ENCODE results near the gene TCP11L1.
"Not testable (repeated sequence)": the region's sequence is repeated elsewhere in the genome, so short reads cannot be mapped to it uniquely, and the experiment has no call there.

The TCP11L1 gene

DNA sequence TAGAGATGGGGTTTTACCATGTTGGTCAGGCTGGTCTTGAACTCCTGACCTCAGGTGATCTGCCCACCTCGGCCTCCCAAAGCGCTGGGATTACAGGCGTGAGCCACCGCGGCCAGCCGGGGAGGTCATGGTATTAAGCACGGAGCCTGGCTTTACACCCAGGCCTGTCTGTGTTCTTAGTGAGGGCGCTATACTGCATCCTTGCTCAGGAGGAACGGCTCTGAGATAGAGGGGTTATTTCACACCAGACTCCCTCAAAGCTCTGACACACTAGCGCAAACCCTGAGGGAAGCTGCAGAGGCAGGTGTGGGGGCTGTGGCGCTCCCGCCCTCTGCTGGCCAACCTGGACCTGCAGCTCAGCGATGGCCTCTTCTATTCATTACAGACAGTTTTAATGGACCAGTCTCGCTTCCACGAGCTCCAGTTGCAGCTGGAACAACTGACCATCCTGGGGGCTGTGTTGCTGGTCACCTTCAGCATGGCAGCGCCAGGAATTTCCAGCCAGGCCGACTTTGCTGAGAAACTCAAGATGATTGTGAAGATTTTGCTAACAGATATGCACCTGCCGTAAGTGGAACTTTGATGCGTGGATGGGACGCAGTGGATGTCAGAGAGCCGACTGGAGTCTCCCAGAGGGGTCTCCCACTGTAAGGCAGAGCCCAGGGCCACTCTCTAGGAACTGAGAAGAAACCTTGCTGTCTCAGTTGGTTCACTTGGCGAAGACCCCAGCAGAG, 26.2 kb downstream of the TCP11L1 start:
- DNase-seq (ENCODE audit: low read depth), result peak; percentile 49

DNA sequence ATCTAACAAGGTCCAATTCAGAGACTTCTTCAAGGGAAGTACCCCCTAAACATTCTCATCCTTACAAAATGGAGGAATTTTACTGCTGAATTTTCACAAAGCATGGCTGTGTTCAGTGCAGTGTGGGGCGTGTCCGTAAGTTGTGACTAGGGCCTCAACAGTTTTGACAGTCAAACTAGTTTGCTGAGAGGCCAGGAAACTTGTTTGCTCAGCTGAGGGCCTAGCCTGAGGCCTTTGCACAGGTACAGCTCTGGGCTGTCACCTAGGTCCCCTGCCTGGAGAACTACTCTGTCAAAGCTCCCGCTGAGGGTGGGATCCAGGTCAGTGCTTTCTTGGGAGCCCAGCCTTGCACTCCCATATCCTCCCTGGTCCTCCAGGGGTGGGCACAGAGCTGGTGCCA, 27.9 kb downstream of the TCP11L1 start:
- no peak for DNase-seq (ENCODE audit: low read depth)

DNA sequence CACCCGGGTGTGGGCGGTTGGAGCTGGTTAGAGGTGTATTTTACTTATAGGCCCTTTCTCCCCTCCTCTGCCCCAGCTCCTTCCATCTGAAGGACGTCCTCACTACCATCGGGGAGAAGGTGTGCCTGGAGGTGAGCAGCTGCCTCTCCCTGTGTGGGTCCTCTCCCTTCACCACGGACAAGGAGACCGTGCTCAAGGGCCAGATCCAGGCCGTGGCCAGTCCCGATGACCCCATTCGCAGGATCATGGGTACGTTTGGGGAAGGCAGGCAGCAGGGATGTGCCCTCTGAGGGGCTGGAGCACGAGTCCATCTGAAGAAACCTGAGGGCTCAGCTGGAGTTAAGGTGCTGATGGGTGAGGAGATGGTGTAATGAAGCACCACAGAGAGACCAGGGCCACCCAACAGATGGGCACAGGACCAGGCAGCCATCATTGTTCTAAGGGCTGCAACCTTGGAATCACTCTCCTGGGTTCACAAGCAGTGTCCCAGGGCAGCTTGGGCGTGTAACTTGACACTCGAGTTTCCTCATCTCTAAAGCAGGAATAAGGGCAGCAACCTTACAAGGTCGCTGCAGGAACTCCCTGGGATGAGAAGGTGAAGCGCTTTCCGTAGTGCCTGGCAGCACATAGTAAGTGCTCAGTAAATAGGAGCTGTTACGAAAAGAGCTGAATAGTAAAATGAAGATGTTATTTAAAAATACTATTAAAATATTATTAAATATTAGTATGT, 29.4 kb downstream of the TCP11L1 start:
- no peak for DNase-seq (ENCODE audit: low read depth)

GRCh38 chr11:33072465-33072864, 33.1 kb downstream of the TCP11L1 start:
- no peak for DNase-seq (ENCODE audit: low read depth)

DNA sequence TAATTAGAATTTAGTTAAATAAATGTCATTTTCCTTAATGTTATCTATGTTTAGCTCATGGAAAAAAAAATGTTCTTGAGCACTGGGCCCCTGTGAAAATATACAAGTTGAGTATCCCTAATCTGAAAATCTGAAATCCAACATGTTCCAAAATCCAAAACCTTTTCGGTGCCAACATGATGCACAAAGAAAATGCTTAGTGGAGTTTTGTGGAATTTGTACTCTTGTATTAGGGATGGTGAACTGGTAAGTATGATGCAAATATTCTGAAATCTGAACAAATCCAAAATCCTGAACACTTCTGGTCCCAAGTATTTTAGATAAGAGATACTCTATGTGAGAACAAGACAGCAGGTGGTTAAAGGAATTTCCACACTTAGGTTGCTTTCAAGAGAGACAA, 44.5 kb downstream of the TCP11L1 start:
- DNase-seq (ENCODE audit: low read depth), result no peak

DNA sequence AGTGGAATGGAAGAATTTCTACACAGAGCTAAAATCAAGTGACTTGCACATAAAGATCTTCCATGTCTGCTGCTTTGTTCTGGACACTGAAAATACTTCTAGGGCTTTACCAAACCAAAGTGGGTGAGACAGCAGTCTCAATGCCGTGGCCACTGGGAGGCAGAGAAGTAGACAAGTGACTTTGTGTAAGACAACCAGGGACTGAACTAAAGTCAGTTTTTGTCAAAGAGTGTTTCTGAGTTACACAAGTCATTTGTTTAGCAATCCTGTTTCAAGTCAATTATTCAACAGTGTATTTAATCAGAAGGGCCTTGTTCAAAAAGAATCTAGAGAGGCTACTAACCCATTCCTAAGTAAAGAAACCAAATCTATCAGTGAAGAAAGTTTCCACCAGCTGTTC, 46.6 kb downstream of the TCP11L1 start:
- no peak for DNase-seq (ENCODE audit: low read depth)

GRCh38 chr11:33089776-33090175, 50.4 kb downstream of the TCP11L1 start:
- no peak for DNase-seq (ENCODE audit: low read depth)

- no peak for DNase-seq (ENCODE audit: low read depth)
These were observed 54.8 kb downstream of the TCP11L1 start for GRCh38 chr11:33094157-33094556.

DNA sequence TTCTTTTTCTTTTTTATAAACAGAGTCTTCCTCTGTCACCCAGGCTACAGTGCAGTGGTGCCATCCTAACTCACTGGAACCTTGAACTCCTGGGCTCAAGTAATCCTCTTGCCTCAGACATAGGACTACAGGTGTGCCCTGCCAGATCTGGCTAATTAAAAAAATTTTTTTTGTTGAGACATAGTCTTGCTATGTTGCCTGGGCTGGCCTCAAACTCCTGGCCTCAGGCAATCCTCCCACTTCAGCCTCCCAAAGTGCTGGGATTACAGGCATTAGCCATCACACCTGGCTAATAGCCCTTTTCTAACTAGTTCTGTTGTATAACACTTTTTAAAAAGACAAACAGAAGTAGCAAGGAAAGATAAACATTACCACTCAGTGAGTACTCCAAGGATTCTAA, 64.5 kb downstream of the TCP11L1 start:
- DNase-seq (ENCODE audit: low read depth), result no peak

DNA sequence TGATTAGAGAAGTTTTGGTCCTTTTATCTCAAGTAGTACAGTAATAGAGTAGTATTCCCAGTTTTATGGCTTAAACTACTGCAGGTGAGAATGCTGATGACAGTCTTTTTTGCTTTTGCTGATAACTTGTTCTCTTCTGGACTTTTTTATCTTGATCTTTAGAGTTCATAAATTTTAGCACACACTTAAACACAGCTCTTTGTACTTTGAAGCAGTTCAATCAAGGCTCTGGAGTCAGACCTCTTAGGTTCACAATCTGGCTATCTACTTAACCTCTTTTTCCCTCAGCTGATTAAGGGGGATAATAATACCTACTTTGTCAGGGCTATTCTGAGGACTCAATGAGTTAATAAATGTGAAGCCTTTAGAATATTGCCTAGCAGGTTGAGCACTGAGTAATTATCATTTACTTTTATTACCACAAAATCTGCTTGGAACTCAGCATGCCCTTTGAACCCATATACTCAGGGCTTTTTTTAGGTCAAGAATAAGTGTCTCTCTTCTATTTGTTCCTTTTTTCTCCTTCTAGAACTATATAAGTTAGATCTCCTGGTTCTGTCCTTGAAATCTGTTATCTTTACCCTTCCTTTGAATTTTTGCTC, 70.0 kb downstream of the TCP11L1 start:
- DNase-seq (ENCODE audit: low read depth), result no peak

DNA sequence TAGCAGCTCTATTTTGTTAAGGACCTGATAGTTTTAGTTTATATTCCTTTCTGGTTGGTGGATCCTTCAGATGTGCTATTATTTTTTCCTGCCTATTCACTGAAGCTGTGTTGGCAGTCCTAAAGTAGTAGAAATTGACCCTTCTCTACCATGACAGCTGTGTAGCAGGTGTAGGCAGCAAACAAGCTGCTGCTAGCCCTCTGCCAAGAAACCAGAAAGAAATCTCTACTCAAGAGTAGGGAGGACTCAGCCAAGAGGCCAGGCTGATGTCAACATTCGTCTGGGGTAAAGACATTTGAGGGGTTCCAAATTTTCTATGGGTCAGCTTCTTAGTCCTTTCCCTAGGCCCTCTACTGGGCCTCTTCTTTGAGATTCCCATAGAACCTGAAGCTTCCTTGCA, 70.7 kb downstream of the TCP11L1 start:
- DNase-seq (ENCODE audit: low read depth), result no peak

DNA sequence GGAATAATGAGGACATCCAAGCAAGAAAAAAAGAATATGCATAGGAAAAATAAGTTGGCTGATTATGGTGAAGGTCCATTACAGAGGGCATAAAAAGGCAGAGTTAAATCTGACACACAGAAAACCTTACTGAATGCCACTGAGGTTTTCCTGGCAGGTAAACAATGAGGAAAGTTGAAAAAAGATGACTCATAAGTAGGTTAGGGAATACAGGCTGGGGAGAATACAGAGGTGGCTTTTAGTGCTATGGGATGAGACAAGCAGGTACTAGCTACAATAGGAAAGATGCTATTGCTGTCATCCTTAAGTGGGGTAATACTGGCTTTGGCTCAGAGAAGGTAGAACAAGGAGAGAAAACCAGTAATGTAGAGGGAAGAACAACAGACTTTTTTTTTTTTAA, 77.2 kb downstream of the TCP11L1 start:
- DNase-seq (ENCODE audit: low read depth), result no peak

DNA sequence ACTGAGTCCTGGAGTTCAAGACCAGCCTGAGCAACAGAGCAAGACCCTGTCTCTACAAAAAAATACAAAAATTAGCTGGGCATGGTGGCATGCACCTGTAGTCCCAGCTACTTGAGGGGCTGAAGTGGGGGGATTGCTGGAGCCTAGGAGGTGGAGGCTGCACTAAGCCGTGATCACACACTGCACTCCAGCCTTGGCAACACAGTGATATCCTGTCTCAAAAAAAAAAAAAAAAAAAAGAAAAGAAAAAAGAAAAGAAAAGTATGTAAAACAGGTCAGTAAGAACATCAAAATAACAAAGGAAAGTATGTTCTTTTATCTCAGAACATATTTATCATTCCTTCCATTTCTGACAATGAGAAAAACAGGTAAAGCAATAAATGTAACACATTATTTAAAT, 83.3 kb downstream of the TCP11L1 start:
- not testable (repeated sequence) for DNase-seq (ENCODE audit: low read depth)

Data from fibroblast of the conjunctiva (primary cell).